ENCODE data around the gene CCDC157. TPM values are rescaled to one million over a fixed set of nuclear protein-coding genes. Genes with fewer than 3 reads are reported as not detected.

The CCDC157 gene
- total and polyA plus RNA-seq, 2 of the 4 experiments (the other 2 are of a cell fraction): 0.90 to 2.2 TPM

- no peak overlapping the region for H2BK20ac ChIP-seq (ENCODE audit: low read depth, low read length)
- no peak overlapping the region for H4K5ac ChIP-seq (ENCODE audit: low read depth, low read length)
- POLR2A ChIA-PET (ENCODE audit: unreplicated experiment): no interaction called here
- no peaks in the 10 kb centered on the region for H3K27me3 ChIP-seq (ENCODE audit: control insufficient read depth, insufficient read depth, low read length)
- no peak overlapping the region for H3K18ac ChIP-seq (ENCODE audit: low read depth, low read length)
- no peak overlapping the region; the same call in 1 of the 2 replicates for H2BK120ac ChIP-seq (ENCODE audit: low read depth, low read length)
- H3K9me1 ChIP-seq (ENCODE audit: insufficient read depth, low read length): 0 out of 2 replicates have a peak, but pooled peaks cover 5% of the 10 kb centered on the region
- H3K79me1 ChIP-seq (ENCODE audit: low read depth in 1 of 2, low read length in 2 of 2): peaks cover 23 to 42% of the 10 kb centered on the region in 2 experiments
- H3K4ac ChIP-seq (ENCODE audit: low read depth, low read length): no peak overlapping the region; the same call in 1 of the 2 replicates
- peak overlapping the region; percentile 65 for H2BK5ac ChIP-seq (ENCODE audit: low read depth, low read length, poor library complexity, severe bottlenecking)
- no peak overlapping the region for H3K4me2 ChIP-seq (ENCODE audit: low read depth, low read length)
- in situ Hi-C loops (cut with MboI; ENCODE audit: low sequenced_read_pairs): no loop called here
- no peak overlapping the region for H2AFZ ChIP-seq (replicated peaks; ENCODE audit: low read length, poor library complexity)
- 0% methylated on average over 2 of the region's 13 CpGs; no CpG with 5 or more reads in 1 of the 2 experiments for WGBS, 2 experiments (ENCODE audit: extremely low coverage in 2 of 2, insufficient read length in 1 of 2)
- intact Hi-C loops (cut with micrococcal nuclease): no loop called here
- DNase-seq (peak; percentile 65), ATAC-seq (ENCODE audit: low read depth) (peak; percentile 88)
- peaks cover 2% of the 10 kb centered on the region for H3K4me1 ChIP-seq (ENCODE audit: control insufficient read depth, insufficient read depth, low read length)
- peaks cover 39% of the 10 kb centered on the region for H3K36me3 ChIP-seq (ENCODE audit: control insufficient read depth, insufficient read depth, low read length)
- H3K9ac ChIP-seq (ENCODE audit: low read depth, low read length): no peak overlapping the region
- no peak overlapping the region for H3K14ac ChIP-seq (replicated peaks; ENCODE audit: low read depth, low read length)
- H3K23ac ChIP-seq (ENCODE audit: low read depth, low read length): 0 out of 2 replicates have a peak overlapping the region, but pooled peaks have one; percentile 10
- no peaks in the 10 kb centered on the region for H3K9me3 ChIP-seq (ENCODE audit: control insufficient read depth, insufficient read depth, low read length)
- H4K91ac ChIP-seq (ENCODE audit: insufficient read depth, low read depth, low read length): no peak overlapping the region
- dilution Hi-C loops (cut with HindIII; ENCODE audit: low sequenced_read_pairs, unreplicated experiment): no loop called here
- no TSS peak for BruUV-seq (replicated peaks)
- H2AK9ac ChIP-seq (replicated peaks; ENCODE audit: low read depth, low read length, poor library complexity): no peak overlapping the region
- H2BK15ac ChIP-seq (ENCODE audit: low read depth, low read length): no peak overlapping the region
- CTCF ChIA-PET: interaction anchor here (0.6 kb wide), 1 partner anchor 37 kb away, joined by 3 read pairs; no protein-coding TSS in a partner anchor
- peaks cover 5% of the 10 kb centered on the region; the same call in 1 of the 2 replicates for H4K20me1 ChIP-seq (ENCODE audit: insufficient read depth, low read length)
- peak overlapping the region in 1 of 2 experiments; percentile 6; a peak in 1 of 4 replicates for H4K8ac ChIP-seq (ENCODE audit: low read depth in 2 of 2, low read length in 2 of 2)
- no peak overlapping the region for H2AK5ac ChIP-seq (ENCODE audit: low read depth, low read length)
- TF ChIP-seq POLR2A (IDR thresholded peaks at IDR 0.05; ENCODE audit: low read depth, low read length) (no peak), CEBPB (IDR thresholded peaks at IDR 0.05; ENCODE audit: low read depth, low read length) (no peak), SMC3 (IDR thresholded peaks at IDR 0.05; ENCODE audit: low read depth, low read length) (no peak), RAD21 (IDR thresholded peaks at IDR 0.05; ENCODE audit: low read length) (no peak)
- TF ChIP-seq, protein P1, sequence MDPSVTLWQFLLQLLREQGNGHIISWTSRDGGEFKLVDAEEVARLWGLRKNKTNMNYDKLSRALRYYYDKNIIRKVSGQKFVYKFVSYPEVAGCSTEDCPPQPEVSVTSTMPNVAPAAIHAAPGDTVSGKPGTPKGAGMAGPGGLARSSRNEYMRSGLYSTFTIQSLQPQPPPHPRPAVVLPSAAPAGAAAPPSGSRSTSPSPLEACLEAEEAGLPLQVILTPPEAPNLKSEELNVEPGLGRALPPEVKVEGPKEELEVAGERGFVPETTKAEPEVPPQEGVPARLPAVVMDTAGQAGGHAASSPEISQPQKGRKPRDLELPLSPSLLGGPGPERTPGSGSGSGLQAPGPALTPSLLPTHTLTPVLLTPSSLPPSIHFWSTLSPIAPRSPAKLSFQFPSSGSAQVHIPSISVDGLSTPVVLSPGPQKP (IDR thresholded peaks at IDR 0.05; ENCODE audit: borderline replicate concordance, low read depth, low read length): no peak
- H3K27ac ChIP-seq (ENCODE audit: insufficient read depth, low read length): no peak overlapping the region; the same call in 1 of the 2 replicates
- H3K56ac ChIP-seq (ENCODE audit: extremely low read depth, insufficient read depth, low read length): no peak overlapping the region
- H3K4me3 ChIP-seq (ENCODE audit: insufficient read depth, low read depth, low read length): no peak overlapping the region
These were observed 51.7 kb downstream of the CCDC157 start for GRCh38 chr22:30408388-30409102.

Measured in IMR-90 (cell line).